Sigmoid colon (tissue), 4 donors: ENCODE data around the gene ARHGAP10.
A peak's percentile ranks its signal among the peaks of the same experiment; 100 is the strongest.

ENCODE experiments used
- EP300 ChIP-seq, 4 donors: sonication (generic); formaldehyde crosslinking; IDR thresholded peaks; one replicate each; pipeline ENCODE4 v1.6.1; 2017; ENCODE audit warnings: antibody characterized with exemption in 4 of 4
- POLR2A ChIP-seq, 2 donors: fragments of 450-650 bp; IDR thresholded peaks; one replicate each; pipeline ENCODE4 v1.6.1; 2016; ENCODE audit warnings: antibody characterized with exemption in 2 of 2, mild to moderate bottlenecking in 2 of 2, moderate library complexity in 2 of 2
- TF ChIP-seq, protein P1 (sequence below), 4 experiments: fragments of 450-650 bp in 3 of 4; fragments of 200-600 bp in 1 of 4; IDR thresholded peaks; one replicate each; pipeline ENCODE4 v1.5.1; 2016 to 2019; ENCODE audit warnings: antibody characterized with exemption in 4 of 4, mild to moderate bottlenecking in 3 of 4, moderate library complexity in 2 of 4

DNA sequence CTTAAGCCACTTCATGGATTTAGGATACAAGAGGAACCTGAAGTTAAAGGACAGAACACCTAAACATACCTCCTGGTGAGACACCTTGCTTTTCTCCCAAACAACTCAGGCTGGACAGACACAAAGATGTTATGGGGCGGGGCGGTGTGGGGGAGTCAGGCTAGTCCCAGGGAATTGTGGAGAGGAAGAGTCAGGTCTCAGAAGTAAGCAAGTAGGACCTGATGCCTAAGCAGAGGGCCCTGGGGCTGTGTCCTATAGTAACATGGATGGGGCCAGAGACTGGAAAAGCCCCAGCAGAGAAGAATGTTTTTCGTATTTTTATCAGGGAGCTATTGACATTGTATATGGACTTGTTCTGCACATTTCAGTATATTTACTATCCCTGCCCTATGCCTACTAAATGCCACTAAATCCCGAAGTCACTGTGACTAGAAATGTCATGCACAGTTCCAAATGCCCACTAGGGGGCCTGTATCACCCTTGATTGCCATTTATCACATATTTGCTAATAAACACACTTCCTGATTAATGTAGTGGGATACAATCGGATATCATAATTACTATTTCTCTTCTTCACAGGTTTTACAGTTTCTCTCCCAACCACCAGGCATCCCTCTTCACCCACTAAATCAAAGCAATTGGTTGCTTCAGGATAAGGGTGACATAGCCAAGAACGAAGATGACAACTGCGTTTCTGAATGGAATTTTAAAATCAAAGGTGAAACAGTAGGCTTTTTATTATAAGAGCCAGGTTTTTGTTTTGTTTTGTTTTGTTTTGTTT, 23.8 kb upstream of the ARHGAP10 start:
- TF ChIP-seq, protein P1, sequence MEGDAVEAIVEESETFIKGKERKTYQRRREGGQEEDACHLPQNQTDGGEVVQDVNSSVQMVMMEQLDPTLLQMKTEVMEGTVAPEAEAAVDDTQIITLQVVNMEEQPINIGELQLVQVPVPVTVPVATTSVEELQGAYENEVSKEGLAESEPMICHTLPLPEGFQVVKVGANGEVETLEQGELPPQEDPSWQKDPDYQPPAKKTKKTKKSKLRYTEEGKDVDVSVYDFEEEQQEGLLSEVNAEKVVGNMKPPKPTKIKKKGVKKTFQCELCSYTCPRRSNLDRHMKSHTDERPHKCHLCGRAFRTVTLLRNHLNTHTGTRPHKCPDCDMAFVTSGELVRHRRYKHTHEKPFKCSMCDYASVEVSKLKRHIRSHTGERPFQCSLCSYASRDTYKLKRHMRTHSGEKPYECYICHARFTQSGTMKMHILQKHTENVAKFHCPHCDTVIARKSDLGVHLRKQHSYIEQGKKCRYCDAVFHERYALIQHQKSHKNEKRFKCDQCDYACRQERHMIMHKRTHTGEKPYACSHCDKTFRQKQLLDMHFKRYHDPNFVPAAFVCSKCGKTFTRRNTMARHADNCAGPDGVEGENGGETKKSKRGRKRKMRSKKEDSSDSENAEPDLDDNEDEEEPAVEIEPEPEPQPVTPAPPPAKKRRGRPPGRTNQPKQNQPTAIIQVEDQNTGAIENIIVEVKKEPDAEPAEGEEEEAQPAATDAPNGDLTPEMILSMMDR (IDR thresholded peaks at IDR 0.05), result peak; percentile 83 to 87 (median 84)
- no peak for TF ChIP-seq POLR2A (IDR thresholded peaks at IDR 0.05)
- no peak for TF ChIP-seq EP300 (IDR thresholded peaks at IDR 0.05)
